Neural cell (in vitro differentiated cells): Measurements from ENCODE around the gene HDGFL3. TPM values are rescaled to one million over a fixed set of nuclear protein-coding genes. Genes with fewer than 3 reads are reported as not detected.

ENCODE experiments used
- H2AFZ ChIP-seq: fragments of 200-600, 300-800 bp; sonication (generic), shearing (Covaris generic); 2 replicates; pipeline ENCODE4 v1.6.0; 2014; ENCODE audit warnings: low read depth, mild to moderate bottlenecking, antibody characterized with exemption, low read length, moderate library complexity
- H3F3A ChIP-seq: fragments of 200-600 bp; shearing (Covaris generic); 2 replicates; pipeline ENCODE4 v1.6.1; 2016; ENCODE audit warnings: mild to moderate bottlenecking, moderate library complexity, mixed read lengths, antibody characterized with exemption, low read length; ENCODE audit not compliant: insufficient read depth, poor library complexity, severe bottlenecking
- H3K27ac ChIP-seq: fragments of 200-600, 300-800 bp; sonication (generic), shearing (Covaris generic); 2 replicates; pipeline ENCODE4 v1.5.1; 2014; ENCODE audit warnings: mild to moderate bottlenecking, low read length, moderate library complexity
- H3K27me3 ChIP-seq: fragments of 300-800, 200-600 bp; sonication (generic), shearing (Covaris generic); 2 replicates; pipeline ENCODE4 v1.6.0; 2014; ENCODE audit warnings: mild to moderate bottlenecking, low read depth, low read length, moderate library complexity; ENCODE audit not compliant: insufficient read depth
- H3K36me3 ChIP-seq: fragments of 300-800, 200-600 bp; sonication (generic), shearing (Covaris generic); 2 replicates; pipeline ENCODE4 v1.5.1; 2014; ENCODE audit warnings: mild to moderate bottlenecking, antibody characterized with exemption, low read length, moderate library complexity; ENCODE audit not compliant: insufficient read depth
- H3K4me2 ChIP-seq: fragments of 300-800, 200-600 bp; sonication (generic), shearing (Covaris generic); 2 replicates; pipeline ENCODE4 v1.6.0; 2014; ENCODE audit warnings: mild to moderate bottlenecking, low read length
- H3K4me3 ChIP-seq: fragments of 300-800, 200-600 bp; sonication (generic), shearing (Covaris generic); 2 replicates; pipeline ENCODE4 v1.5.1; 2014; ENCODE audit warnings: mild to moderate bottlenecking, low read length, moderate library complexity
- H3K79me2 ChIP-seq: fragments of 200-600 bp; shearing (Covaris generic); replicated peaks from 2 replicates; pipeline ENCODE4 v1.6.0; 2014; ENCODE audit warnings: mild to moderate bottlenecking, low read length, moderate library complexity; ENCODE audit not compliant: insufficient read depth
- H3K9ac ChIP-seq: fragments of 300-800, 200-600 bp; sonication (generic), shearing (Covaris generic); 2 replicates; pipeline ENCODE4 v1.6.1; 2016; ENCODE audit warnings: mild to moderate bottlenecking, low read length, mixed read lengths
- H3K9me2 ChIP-seq: fragments of 200-600 bp; shearing (Covaris generic); 2 replicates; pipeline ENCODE4 v1.6.1; 2016; ENCODE audit warnings: mild to moderate bottlenecking, low read length, mixed read lengths; ENCODE audit not compliant: insufficient read depth
- H3K9me3 ChIP-seq: fragments of 200-600, 300-800 bp; sonication (generic), shearing (Covaris generic); 2 replicates; pipeline ENCODE4 v1.6.1; 2016; ENCODE audit warnings: mild to moderate bottlenecking, mixed run types, low read length, moderate library complexity, mixed read lengths
- H4K20me1 ChIP-seq: fragments of 200-600 bp; shearing (Covaris generic); 2 replicates; pipeline ENCODE4 v1.6.1; 2016; ENCODE audit warnings: mild to moderate bottlenecking, mixed run types; ENCODE audit not compliant: insufficient read depth
- EP300 ChIP-seq: fragments of 450-650 bp; conservative IDR thresholded peaks from 2 replicates; pipeline ENCODE4 v1.6.1; 2014; ENCODE audit warnings: antibody characterized with exemption, mild to moderate bottlenecking, moderate library complexity; ENCODE audit not compliant: poor library complexity, severe bottlenecking
- EZH2 ChIP-seq: fragments of 200-600, 300-800 bp; shearing (Covaris generic), sonication (generic); IDR thresholded peaks from 2 replicates; pipeline ENCODE4 v1.6.1; 2014; ENCODE audit warnings: antibody characterized with exemption, low read length, borderline replicate concordance, mild to moderate bottlenecking; ENCODE audit not compliant: insufficient read depth, poor library complexity, severe bottlenecking
- MXI1 ChIP-seq: fragments of 450-650 bp; conservative IDR thresholded peaks from 2 replicates; pipeline ENCODE4 v1.6.1; 2014; ENCODE audit warnings: antibody characterized with exemption, mild to moderate bottlenecking; ENCODE audit not compliant: poor library complexity, severe bottlenecking
- POLR2AphosphoS5 ChIP-seq: IDR thresholded peaks from 2 replicates; pipeline ENCODE4 v1.6.1; 2012
- RAD21 ChIP-seq: fragments of 450-650 bp; conservative IDR thresholded peaks from 2 replicates; pipeline ENCODE4 v1.6.1; 2014; ENCODE audit warnings: antibody characterized with exemption, mild to moderate bottlenecking, moderate library complexity
- SMC3 ChIP-seq: fragments of 450-650 bp; conservative IDR thresholded peaks from 2 replicates; pipeline ENCODE4 v1.6.1; 2014; ENCODE audit warnings: antibody characterized with exemption, mild to moderate bottlenecking, moderate library complexity; ENCODE audit not compliant: poor library complexity
- TAF1 ChIP-seq: IDR thresholded peaks from 2 replicates; pipeline ENCODE4 v1.6.1; 2012; ENCODE audit warnings: low read depth
- polyA plus RNA-seq: library from polyadenylated mRNA; depleted of rRNA; stranded (reverse); fragments of >200 nt; gene quantifications from 2 replicates; pipeline ENCODE4 v1.2.3, GENCODE V29; 2014
- TF ChIP-seq, protein P1 (sequence below): IDR thresholded peaks from 2 replicates; pipeline ENCODE4 v1.6.1; 2012; ENCODE audit warnings: borderline replicate concordance
- TF ChIP-seq, protein P2 (sequence below): fragments of 450-650 bp; IDR thresholded peaks from 2 replicates; pipeline ENCODE4 v1.5.1; 2014; ENCODE audit warnings: antibody characterized with exemption, mild to moderate bottlenecking, moderate library complexity; ENCODE audit not compliant: poor library complexity, severe bottlenecking

HDGFL3 gene
- polyA plus RNA-seq, 1 donor from 2014 or later, result 339 TPM

DNA sequence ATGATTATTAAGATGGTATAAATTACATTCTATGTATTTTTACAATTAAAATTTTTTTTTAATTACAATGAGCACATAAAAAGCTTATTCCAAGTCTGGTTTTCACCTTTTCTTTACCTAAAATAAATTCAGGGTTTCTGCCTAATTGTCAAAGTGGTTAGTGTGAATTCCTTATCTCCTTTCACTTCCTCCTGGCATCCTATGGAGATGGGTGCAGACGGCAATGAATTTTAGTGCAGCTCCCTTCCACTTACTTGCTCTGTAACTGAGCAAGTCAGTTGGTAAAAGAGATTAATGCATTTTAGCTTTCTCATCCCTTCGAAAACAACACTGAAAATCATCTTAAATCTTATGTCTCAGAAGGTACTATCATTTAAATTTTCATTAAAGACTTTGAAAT, 13.1 kb downstream of the HDGFL3 start:
- no peaks in the 10 kb centered on the region for H3F3A ChIP-seq
- peaks cover 98% of the 10 kb centered on the region for H3K79me2 ChIP-seq
- H3K27ac ChIP-seq, result no peak overlapping the region
- peaks cover 7% of the 10 kb centered on the region for H4K20me1 ChIP-seq
- H3K36me3 ChIP-seq, result no peaks in the 10 kb centered on the region
- H3K4me3 ChIP-seq, result no peak overlapping the region
- no peak overlapping the region for H3K4me2 ChIP-seq
- no peak overlapping the region for H2AFZ ChIP-seq
- TF ChIP-seq, protein P1, sequence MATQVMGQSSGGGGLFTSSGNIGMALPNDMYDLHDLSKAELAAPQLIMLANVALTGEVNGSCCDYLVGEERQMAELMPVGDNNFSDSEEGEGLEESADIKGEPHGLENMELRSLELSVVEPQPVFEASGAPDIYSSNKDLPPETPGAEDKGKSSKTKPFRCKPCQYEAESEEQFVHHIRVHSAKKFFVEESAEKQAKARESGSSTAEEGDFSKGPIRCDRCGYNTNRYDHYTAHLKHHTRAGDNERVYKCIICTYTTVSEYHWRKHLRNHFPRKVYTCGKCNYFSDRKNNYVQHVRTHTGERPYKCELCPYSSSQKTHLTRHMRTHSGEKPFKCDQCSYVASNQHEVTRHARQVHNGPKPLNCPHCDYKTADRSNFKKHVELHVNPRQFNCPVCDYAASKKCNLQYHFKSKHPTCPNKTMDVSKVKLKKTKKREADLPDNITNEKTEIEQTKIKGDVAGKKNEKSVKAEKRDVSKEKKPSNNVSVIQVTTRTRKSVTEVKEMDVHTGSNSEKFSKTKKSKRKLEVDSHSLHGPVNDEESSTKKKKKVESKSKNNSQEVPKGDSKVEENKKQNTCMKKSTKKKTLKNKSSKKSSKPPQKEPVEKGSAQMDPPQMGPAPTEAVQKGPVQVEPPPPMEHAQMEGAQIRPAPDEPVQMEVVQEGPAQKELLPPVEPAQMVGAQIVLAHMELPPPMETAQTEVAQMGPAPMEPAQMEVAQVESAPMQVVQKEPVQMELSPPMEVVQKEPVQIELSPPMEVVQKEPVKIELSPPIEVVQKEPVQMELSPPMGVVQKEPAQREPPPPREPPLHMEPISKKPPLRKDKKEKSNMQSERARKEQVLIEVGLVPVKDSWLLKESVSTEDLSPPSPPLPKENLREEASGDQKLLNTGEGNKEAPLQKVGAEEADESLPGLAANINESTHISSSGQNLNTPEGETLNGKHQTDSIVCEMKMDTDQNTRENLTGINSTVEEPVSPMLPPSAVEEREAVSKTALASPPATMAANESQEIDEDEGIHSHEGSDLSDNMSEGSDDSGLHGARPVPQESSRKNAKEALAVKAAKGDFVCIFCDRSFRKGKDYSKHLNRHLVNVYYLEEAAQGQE, result no peak
- TF ChIP-seq TAF1 (no peak), EP300 (no peak), MXI1 (no peak), SMC3 (no peak), EZH2 (no peak), RAD21 (no peak), POLR2AphosphoS5 (no peak)
- TF ChIP-seq, protein P2, sequence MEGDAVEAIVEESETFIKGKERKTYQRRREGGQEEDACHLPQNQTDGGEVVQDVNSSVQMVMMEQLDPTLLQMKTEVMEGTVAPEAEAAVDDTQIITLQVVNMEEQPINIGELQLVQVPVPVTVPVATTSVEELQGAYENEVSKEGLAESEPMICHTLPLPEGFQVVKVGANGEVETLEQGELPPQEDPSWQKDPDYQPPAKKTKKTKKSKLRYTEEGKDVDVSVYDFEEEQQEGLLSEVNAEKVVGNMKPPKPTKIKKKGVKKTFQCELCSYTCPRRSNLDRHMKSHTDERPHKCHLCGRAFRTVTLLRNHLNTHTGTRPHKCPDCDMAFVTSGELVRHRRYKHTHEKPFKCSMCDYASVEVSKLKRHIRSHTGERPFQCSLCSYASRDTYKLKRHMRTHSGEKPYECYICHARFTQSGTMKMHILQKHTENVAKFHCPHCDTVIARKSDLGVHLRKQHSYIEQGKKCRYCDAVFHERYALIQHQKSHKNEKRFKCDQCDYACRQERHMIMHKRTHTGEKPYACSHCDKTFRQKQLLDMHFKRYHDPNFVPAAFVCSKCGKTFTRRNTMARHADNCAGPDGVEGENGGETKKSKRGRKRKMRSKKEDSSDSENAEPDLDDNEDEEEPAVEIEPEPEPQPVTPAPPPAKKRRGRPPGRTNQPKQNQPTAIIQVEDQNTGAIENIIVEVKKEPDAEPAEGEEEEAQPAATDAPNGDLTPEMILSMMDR, result no peak
- no peaks in the 10 kb centered on the region for H3K9me3 ChIP-seq
- H3K9ac ChIP-seq, result no peak overlapping the region
- no peaks in the 10 kb centered on the region for H3K27me3 ChIP-seq
- no peaks in the 10 kb centered on the region for H3K9me2 ChIP-seq

DNA sequence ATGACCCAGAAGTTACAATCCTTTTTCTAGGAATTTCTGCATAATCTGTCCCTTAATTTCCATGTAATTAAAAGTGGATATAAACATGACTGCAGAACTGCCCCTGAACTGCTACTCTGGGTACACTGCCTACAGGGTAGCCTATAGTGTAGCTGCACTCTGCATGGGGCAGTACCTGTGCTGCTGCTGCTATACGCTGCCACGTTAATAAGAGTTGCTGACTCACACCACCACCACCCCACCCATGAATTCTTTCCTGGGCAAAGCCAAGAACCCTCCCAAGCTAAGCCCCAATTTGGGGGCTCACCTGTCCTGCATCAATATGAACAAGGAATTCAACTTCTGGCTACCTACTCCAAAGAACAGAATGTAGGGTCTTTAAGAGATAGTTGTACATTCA, 13.9 kb downstream of the HDGFL3 start:
- peaks cover 7% of the 10 kb centered on the region for H4K20me1 ChIP-seq
- no peak overlapping the region for H3K4me2 ChIP-seq
- no peaks in the 10 kb centered on the region for H3F3A ChIP-seq
- H3K9ac ChIP-seq, result no peak overlapping the region
- no peaks in the 10 kb centered on the region for H3K9me3 ChIP-seq
- no peak overlapping the region for H3K4me3 ChIP-seq
- H3K27ac ChIP-seq, result no peak overlapping the region
- no peak overlapping the region for H2AFZ ChIP-seq
- H3K36me3 ChIP-seq, result no peaks in the 10 kb centered on the region
- peaks cover 98% of the 10 kb centered on the region for H3K79me2 ChIP-seq
- no peaks in the 10 kb centered on the region for H3K9me2 ChIP-seq
- TF ChIP-seq, protein P1, result no peak
- TF ChIP-seq EZH2 (no peak), MXI1 (no peak), POLR2AphosphoS5 (no peak), RAD21 (no peak), EP300 (no peak), TAF1 (no peak), SMC3 (no peak)
- TF ChIP-seq, protein P2, result no peak
- no peaks in the 10 kb centered on the region for H3K27me3 ChIP-seq
